Ovary (tissue), 9 donors: ENCODE results near the gene BOLA1. TPM values are rescaled to one million over a fixed set of nuclear protein-coding genes. Genes with fewer than 3 reads are reported as not detected.

Source experiments
- DNase-seq, 5 donors: peaks; one replicate each; pipeline ENCODE4 v3.0.0-alpha.2; 2019 to 2020
- H3K27ac ChIP-seq, 2 donors: fragments of 200-600 bp; one replicate each; pipeline versions ENCODE4 v1.5.1 to v1.8.0; 2019 to 2022
- H3K27me3 ChIP-seq: fragments of 200-600 bp; one replicate; pipeline ENCODE4 v1.8.0; 2022
- H3K36me3 ChIP-seq: fragments of 200-600 bp; sonication (generic); one replicate; pipeline ENCODE4 v1.5.1; 2019
- H3K4me1 ChIP-seq: one replicate; pipeline ENCODE4 v1.8.1; 2013; ENCODE audit warnings: mild to moderate bottlenecking, moderate library complexity; ENCODE audit not compliant: insufficient read depth
- H3K4me3 ChIP-seq: fragments of 200-600 bp; sonication (generic); one replicate; pipeline ENCODE4 v1.5.1; 2017
- H3K9me3 ChIP-seq, 2 donors: fragments of 200-600 bp in 1 of 2; sonication (generic) in 1 of 2; one replicate each; pipeline versions ENCODE4 v1.5.1 to v1.8.1; 2013 to 2019; ENCODE audit warnings: mild to moderate bottlenecking in 1 of 2, moderate library complexity in 1 of 2
- EP300 ChIP-seq: sonication (generic); formaldehyde crosslinking; IDR thresholded peaks from one replicate; pipeline ENCODE4 v1.6.1; 2017; ENCODE audit warnings: antibody characterized with exemption
- POLR2A ChIP-seq: fragments of 450-650 bp; IDR thresholded peaks from one replicate; pipeline ENCODE4 v1.6.1; 2017; ENCODE audit warnings: antibody characterized with exemption, mild to moderate bottlenecking, moderate library complexity
- WGBS, 3 donors: extraction: QIAGEN DNeasy Blood & Tissue Kit in 1 of 3; methylation state at CpG; one replicate each; pipeline versions ENCODE4 v1.1.5 to v1.1.7; 2013 to 2017; 5-methylcytosine and 5-hydroxymethylcytosine counted together
- intact Hi-C, 4 donors: fragments of 100-400 bp; cut with DNase I; formaldehyde crosslinking; loops; one replicate each; pipeline versions ENCODE4 v1.11.0 to v1.15.1; 2022 to 2023
- polyA plus RNA-seq, 2 donors: library from polyadenylated mRNA; stranded (reverse); fragments of 200-250 nt in 1 of 2; fragments of 350-450 nt in 1 of 2; fragmentation: Illumina TruSeq in 1 of 2; extraction: RNeasy Lipid Tissue Mini Kit (QIAGEN cat#74804) in 1 of 2; gene quantifications; one replicate each; pipeline ENCODE4 v1.2.3, GENCODE V29; 2013 to 2014
- total RNA-seq, 7 donors: library from RNA; depleted of rRNA in 2 of 7; stranded (reverse); fragments of >200 nt in 2 of 7; fragmentation: NEBNext Ultra II Directional in 3 of 7; extraction: Animal tissue kit (Norgen Biotek cat#: 25700) in 3 of 7; gene quantifications; one replicate each; pipeline versions ENCODE4 v1.1.0 to v1.2.4, GENCODE V29; 2016 to 2023
- TF ChIP-seq, protein P1 (sequence below), 3 donors: fragments of 450-650 bp in 2 of 3; fragments of 200-600 bp in 1 of 3; IDR thresholded peaks; one replicate each; pipeline versions ENCODE4 v1.5.1 to v1.8.0; 2016 to 2022; ENCODE audit warnings: antibody characterized with exemption in 3 of 3, mild to moderate bottlenecking in 1 of 3
- donor health status: DM: no; HTN: no; CAD: no; lungs with moderate emphysema.
- donor health status: DM: no; HTN: no; CAD: no.
- donor health status: Bipolar disorder and iron deficiency.
- donor health status: DM: yes; HTN: yes; CAD: no.
- donor health status: DM: no; HTN: no; CAD: no.
- donor health status: DM: yes; HTN: yes; CAD: no.

BOLA1 gene
- total and polyA plus RNA-seq, 9 donors: 11.6 to 36.5 (median 16.1) TPM

DNA sequence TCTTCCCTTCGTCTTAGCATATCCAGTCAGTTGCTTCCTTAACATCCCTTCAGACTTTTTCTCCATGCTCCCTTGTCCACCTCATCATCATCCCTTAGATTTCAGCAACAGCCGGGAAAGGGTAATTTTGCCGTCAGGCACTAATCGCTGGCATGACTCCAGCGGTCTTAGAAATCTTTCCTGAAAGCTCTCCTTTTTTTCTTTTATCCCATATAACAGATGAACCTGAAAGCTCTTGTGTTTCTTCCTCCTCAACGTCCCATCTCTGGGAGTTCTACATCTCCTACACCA lies 10.4 kb upstream of the BOLA1 start:
- no peaks in the 10 kb centered on the region for H3K36me3 ChIP-seq
- TF ChIP-seq POLR2A: no peak
- no peak for TF ChIP-seq EP300
- TF ChIP-seq, protein P1, sequence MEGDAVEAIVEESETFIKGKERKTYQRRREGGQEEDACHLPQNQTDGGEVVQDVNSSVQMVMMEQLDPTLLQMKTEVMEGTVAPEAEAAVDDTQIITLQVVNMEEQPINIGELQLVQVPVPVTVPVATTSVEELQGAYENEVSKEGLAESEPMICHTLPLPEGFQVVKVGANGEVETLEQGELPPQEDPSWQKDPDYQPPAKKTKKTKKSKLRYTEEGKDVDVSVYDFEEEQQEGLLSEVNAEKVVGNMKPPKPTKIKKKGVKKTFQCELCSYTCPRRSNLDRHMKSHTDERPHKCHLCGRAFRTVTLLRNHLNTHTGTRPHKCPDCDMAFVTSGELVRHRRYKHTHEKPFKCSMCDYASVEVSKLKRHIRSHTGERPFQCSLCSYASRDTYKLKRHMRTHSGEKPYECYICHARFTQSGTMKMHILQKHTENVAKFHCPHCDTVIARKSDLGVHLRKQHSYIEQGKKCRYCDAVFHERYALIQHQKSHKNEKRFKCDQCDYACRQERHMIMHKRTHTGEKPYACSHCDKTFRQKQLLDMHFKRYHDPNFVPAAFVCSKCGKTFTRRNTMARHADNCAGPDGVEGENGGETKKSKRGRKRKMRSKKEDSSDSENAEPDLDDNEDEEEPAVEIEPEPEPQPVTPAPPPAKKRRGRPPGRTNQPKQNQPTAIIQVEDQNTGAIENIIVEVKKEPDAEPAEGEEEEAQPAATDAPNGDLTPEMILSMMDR (IDR thresholded peaks at IDR 0.05): no peak
- H3K27me3 ChIP-seq: no peaks in the 10 kb centered on the region
- H3K4me3 ChIP-seq: peak overlapping the region; percentile 60
- 2 to 4% (median 3%) methylated on average over 6 of the region's 6 CpGs for WGBS, 3 donors
- H3K4me1 ChIP-seq: peaks cover 2% of the 10 kb centered on the region
- no peaks in the 10 kb centered on the region for H3K9me3 ChIP-seq
- intact Hi-C loops: no loop called here
- H3K27ac ChIP-seq: peak overlapping the region in 1 of 2 donors; percentile 99
- DNase-seq: peak; percentile 61 to 79 (median 73)

DNA sequence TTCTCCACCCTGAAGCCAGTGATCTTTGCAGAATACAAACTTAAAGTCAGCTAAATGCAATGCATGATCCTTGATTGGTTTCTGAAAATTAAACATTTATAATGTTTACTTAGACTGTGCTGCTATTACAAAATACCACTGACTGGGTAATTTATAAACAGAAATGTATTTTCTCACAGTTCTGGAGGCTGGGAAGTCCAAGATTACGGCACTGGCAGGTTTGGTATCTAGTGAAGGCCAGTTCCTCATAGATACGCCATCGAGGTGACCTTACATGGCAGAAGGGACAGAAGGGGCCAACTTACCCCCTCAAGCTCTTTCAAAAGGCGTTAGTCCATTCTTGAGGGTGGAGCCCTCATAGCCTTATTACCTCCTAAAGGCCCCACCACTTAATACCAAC lies 2.8 kb upstream of the BOLA1 start:
- H3K4me1 ChIP-seq: peaks cover 2% of the 10 kb centered on the region
- DNase-seq: no peak
- no peak overlapping the region for H3K4me3 ChIP-seq
- H3K9me3 ChIP-seq: no peaks in the 10 kb centered on the region
- intact Hi-C loops: loop anchor here in 1 of 4 donors (5.0 to 10.0 kb wide), 2 partner anchors 41 to 168 kb away; partner anchors contain the start of genes MTMR11 and VPS45
- no peak overlapping the region for H3K27ac ChIP-seq
- no peaks in the 10 kb centered on the region for H3K36me3 ChIP-seq
- TF ChIP-seq POLR2A (no peak), EP300 (no peak)
- TF ChIP-seq, protein P1 (IDR thresholded peaks at IDR 0.05): no peak
- WGBS, 3 donors: 89 to 96% (median 95%) methylated on average over 4 of the region's 4 CpGs
- no peaks in the 10 kb centered on the region for H3K27me3 ChIP-seq

DNA sequence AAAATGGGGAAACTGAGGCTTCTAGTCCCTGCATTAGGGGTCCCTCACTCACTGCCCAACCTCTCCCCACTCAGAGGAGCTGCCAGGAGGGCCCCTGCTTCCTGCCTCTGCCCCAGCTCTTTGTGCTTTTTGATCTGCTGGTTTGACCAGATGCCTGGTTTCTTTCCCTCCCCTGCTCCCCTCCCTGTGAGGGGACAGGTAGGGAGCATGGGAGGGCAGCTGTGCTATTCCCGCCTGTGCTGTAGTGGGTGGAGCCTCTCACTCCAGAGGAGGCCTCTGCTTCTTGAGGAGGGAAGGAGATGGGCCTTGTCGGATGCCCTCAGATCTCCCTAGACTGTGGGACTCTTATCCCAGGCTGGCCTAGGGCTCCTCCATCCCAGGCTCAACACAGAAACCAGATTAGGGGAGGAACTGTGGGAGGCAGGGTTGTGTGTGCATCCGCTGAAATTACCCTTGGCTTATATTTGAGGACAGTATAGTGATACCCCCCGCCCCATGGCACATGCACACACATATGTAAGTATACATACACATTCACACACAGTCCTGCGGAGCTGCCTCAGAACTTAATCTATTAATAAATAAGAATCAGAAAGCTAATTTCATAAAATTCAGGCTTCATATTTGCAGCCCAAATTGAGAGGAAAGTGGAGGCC lies 4.6 kb downstream of the BOLA1 start:
- intact Hi-C loops: no loop called here
- no peak overlapping the region for H3K27ac ChIP-seq
- WGBS, 3 donors: 78 to 83% (median 82%) methylated on average over 5 of the region's 5 CpGs
- TF ChIP-seq, protein P1 (IDR thresholded peaks at IDR 0.05): no peak
- TF ChIP-seq EP300: no peak
- TF ChIP-seq POLR2A: no peak
- H3K27me3 ChIP-seq: no peaks in the 10 kb centered on the region
- H3K4me3 ChIP-seq: no peak overlapping the region
- DNase-seq: no peak
- no peaks in the 10 kb centered on the region for H3K36me3 ChIP-seq
- peaks cover 2% of the 10 kb centered on the region for H3K4me1 ChIP-seq
- no peaks in the 10 kb centered on the region for H3K9me3 ChIP-seq

DNA sequence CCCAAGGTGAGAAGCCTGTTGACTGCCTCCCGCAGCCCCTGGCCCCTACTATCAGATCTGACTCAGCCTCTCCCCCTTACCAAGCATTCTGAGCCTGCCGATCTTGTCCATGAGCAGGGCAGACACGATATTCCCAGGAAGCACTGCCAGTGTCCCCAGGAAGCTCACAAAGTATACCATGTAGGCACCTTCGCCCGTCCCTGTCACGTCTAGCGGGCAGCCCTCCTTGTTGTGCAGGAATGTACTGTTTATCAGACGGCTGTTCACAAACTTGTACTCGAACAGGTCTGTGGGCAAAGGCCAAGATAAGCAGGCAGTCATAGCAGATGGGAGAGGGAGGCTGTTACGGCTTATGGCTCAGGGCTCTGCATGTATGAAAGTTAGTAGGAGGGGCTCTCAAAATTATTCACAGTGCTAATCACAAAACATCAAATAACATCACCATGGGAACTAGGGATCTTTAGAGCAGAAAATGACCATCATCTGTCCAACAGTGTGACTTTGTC lies 7.3 kb downstream of the BOLA1 start:
- H3K36me3 ChIP-seq: no peaks in the 10 kb centered on the region
- H3K9me3 ChIP-seq: no peaks in the 10 kb centered on the region
- H3K27ac ChIP-seq: no peak overlapping the region
- H3K4me1 ChIP-seq: no peaks in the 10 kb centered on the region
- TF ChIP-seq, protein P1 (IDR thresholded peaks at IDR 0.05): no peak
- TF ChIP-seq POLR2A (no peak), EP300 (no peak)
- DNase-seq: no peak
- WGBS, 3 donors: 74 to 84% (median 76%) methylated on average over 10 of the region's 10 CpGs
- H3K27me3 ChIP-seq: no peaks in the 10 kb centered on the region
- intact Hi-C loops: no loop called here
- H3K4me3 ChIP-seq: no peak overlapping the region
